Measurements from ENCODE around the gene SLC66A1. TPM values are rescaled to one million over a fixed set of nuclear protein-coding genes. Genes with fewer than 3 reads are reported as not detected.
A peak's percentile ranks its signal among the peaks of the same experiment; 100 is the strongest.

SLC66A1 gene
- total RNA-seq, 1 experiment from 2014 or later = 22.5 TPM

DNA sequence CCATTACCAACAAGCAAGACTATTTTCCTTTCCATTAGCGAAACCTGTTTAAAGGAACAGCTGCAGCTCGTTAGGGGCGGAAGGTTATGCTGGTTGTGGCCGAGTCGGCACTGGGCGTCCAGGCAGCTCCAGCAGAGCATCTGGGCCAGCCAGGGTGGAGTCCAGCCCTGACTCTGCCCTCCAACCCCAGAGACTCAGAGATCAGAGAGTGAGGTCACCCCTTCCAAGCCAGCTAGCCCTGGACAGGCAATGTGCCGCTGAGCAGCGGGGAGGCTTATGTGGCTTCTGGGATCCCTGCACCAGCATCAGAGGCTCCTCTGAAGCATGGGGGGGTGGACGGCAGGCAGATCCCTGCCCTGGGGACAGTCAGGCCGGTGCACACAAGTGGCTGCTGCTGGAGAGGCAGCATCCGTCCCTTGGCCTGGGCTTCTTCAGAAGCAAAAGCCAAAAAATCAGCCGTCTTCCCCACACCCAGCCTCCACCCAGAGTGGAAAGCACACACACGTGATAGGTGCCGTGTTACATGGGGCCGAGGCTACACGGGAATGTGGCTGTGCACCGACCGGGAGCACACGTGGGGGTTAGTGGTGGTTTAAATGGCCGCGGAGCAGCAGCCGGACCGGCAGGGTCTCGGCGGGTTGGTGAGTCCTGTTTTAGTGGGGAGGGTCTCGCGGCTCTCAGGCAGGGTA lies 30.1 kb downstream of the SLC66A1 start:
- no peak for DNase-seq
- Histone ChIP-seq H3T11ph (ENCODE audit: low read length) (no peak overlapping the region), H3K9me3 (ENCODE audit: control insufficient read depth, low read depth, low read length) (no peaks in the 10 kb centered on the region), H4K8ac (replicated peaks; ENCODE audit: insufficient read length, low read depth, low read length) (no peak overlapping the region), H3K4ac (ENCODE audit: low read depth, low read length) (no peak overlapping the region), H4K5ac (ENCODE audit: insufficient read length, low read depth, low read length) (no peak overlapping the region), H3K14ac (ENCODE audit: insufficient read depth, low read length) (no peak overlapping the region), H3K27me3 (ENCODE audit: insufficient read depth, low read length) (no peaks in the 10 kb centered on the region), H3K4me1 (ENCODE audit: insufficient read depth, low read length) (peaks cover 2% of the 10 kb centered on the region; the same call in 1 of the 2 replicates), H2BK15ac (ENCODE audit: low read depth, low read length) (no peak overlapping the region), H3K9ac (ENCODE audit: extremely low read depth, insufficient read length, low read length) (no peak overlapping the region), H2AK5ac (ENCODE audit: insufficient read length, low read length) (no peak overlapping the region), H3K23me2 (ENCODE audit: insufficient read length, low read depth, low read length, poor library complexity, severe bottlenecking) (no peaks in the 10 kb centered on the region), H4K20me1 (ENCODE audit: control insufficient read depth, insufficient read depth, insufficient read length) (no peaks in the 10 kb centered on the region), H2BK20ac (ENCODE audit: low read depth, low read length, poor library complexity, severe bottlenecking) (no peak overlapping the region), H3K18ac (ENCODE audit: insufficient read length, low read depth, low read length) (no peak overlapping the region), H3K4me2 (ENCODE audit: insufficient read depth, insufficient read length, low read length) (no peak overlapping the region), H3K79me2 (ENCODE audit: insufficient read depth, low read length) (no peaks in the 10 kb centered on the region), H2BK12ac (ENCODE audit: insufficient read length, low read depth, low read length) (no peak overlapping the region), H4K91ac (ENCODE audit: insufficient read length, low read depth, low read length) (no peak overlapping the region), H3K79me1 (ENCODE audit: insufficient read depth, low read depth, low read length, poor library complexity, severe bottlenecking) (no peaks in the 10 kb centered on the region), H2BK120ac (ENCODE audit: low read depth, low read length, poor library complexity, severe bottlenecking) (no peak overlapping the region), H2AFZ (ENCODE audit: low read length) (no peak overlapping the region), H3K27ac (ENCODE audit: insufficient read length, low read depth, low read length) (no peak overlapping the region), H3K56ac (ENCODE audit: insufficient read length, low read depth, low read length) (no peak overlapping the region), H3K23ac (ENCODE audit: insufficient read length, low read depth, low read length) (no peak overlapping the region), H2BK5ac (ENCODE audit: insufficient read length, low read length) (no peak overlapping the region)
- TF ChIP-seq, protein P1, sequence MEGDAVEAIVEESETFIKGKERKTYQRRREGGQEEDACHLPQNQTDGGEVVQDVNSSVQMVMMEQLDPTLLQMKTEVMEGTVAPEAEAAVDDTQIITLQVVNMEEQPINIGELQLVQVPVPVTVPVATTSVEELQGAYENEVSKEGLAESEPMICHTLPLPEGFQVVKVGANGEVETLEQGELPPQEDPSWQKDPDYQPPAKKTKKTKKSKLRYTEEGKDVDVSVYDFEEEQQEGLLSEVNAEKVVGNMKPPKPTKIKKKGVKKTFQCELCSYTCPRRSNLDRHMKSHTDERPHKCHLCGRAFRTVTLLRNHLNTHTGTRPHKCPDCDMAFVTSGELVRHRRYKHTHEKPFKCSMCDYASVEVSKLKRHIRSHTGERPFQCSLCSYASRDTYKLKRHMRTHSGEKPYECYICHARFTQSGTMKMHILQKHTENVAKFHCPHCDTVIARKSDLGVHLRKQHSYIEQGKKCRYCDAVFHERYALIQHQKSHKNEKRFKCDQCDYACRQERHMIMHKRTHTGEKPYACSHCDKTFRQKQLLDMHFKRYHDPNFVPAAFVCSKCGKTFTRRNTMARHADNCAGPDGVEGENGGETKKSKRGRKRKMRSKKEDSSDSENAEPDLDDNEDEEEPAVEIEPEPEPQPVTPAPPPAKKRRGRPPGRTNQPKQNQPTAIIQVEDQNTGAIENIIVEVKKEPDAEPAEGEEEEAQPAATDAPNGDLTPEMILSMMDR (conservative IDR thresholded peaks at IDR 0.05) = no peak
- peaks cover 22 to 35% of the 10 kb centered on the region in 2 experiments for H3K4me1 Mint-ChIP-seq
- H3K36me3 Mint-ChIP-seq (ENCODE audit: insufficient read depth in 1 of 3, low read depth in 3 of 3) = peaks cover 15 to 60% (median 26%) of the 10 kb centered on the region in 3 experiments
- WGBS (ENCODE audit: extremely low coverage, insufficient read length, low lambda C conversion rate) = no CpG with 5 or more reads among the region's 27 CpGs
- peak overlapping the region in 2 of 3 experiments; percentile 30 to 52; a peak in 3 of 7 replicates for H3K27ac Mint-ChIP-seq
- no peak overlapping the region for H3K4me3 Mint-ChIP-seq
- no peaks in the 10 kb centered on the region; the same call in 1 of the 2 replicates for H3K27me3 Mint-ChIP-seq (ENCODE audit: low read depth)
- H3K9me3 Mint-ChIP-seq = no peaks in the 10 kb centered on the region
